GM12872 (cell line): Measurements from ENCODE around the gene CDK11B.

Experiments
- TF ChIP-seq, protein P1 (sequence below): IDR thresholded peaks from 3 replicates; pipeline ENCODE4 v1.5.1; 2011; ENCODE audit warnings: low read depth, mild to moderate bottlenecking, low read length, moderate library complexity; ENCODE audit not compliant: insufficient read depth

The CDK11B gene

DNA sequence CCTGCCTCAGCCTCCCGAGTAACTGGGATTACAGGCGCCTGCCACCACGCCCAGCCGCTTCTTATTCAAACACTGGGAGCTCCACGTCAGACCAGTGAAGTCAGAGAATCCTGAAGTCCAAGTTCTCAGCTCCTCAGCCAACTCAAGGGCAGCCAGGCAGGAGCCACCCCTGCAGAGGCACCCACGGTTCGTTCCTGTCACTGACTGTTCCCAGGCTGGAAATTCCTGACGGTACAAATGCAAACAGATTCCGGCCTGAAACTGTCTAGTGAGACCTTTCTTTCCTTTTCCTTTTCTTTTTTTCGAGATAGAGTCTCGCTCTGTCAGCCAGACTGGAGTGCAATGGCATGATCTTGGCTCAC lies 22.1 kb upstream of the CDK11B start:
- TF ChIP-seq, protein P1, sequence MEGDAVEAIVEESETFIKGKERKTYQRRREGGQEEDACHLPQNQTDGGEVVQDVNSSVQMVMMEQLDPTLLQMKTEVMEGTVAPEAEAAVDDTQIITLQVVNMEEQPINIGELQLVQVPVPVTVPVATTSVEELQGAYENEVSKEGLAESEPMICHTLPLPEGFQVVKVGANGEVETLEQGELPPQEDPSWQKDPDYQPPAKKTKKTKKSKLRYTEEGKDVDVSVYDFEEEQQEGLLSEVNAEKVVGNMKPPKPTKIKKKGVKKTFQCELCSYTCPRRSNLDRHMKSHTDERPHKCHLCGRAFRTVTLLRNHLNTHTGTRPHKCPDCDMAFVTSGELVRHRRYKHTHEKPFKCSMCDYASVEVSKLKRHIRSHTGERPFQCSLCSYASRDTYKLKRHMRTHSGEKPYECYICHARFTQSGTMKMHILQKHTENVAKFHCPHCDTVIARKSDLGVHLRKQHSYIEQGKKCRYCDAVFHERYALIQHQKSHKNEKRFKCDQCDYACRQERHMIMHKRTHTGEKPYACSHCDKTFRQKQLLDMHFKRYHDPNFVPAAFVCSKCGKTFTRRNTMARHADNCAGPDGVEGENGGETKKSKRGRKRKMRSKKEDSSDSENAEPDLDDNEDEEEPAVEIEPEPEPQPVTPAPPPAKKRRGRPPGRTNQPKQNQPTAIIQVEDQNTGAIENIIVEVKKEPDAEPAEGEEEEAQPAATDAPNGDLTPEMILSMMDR = no peak

DNA sequence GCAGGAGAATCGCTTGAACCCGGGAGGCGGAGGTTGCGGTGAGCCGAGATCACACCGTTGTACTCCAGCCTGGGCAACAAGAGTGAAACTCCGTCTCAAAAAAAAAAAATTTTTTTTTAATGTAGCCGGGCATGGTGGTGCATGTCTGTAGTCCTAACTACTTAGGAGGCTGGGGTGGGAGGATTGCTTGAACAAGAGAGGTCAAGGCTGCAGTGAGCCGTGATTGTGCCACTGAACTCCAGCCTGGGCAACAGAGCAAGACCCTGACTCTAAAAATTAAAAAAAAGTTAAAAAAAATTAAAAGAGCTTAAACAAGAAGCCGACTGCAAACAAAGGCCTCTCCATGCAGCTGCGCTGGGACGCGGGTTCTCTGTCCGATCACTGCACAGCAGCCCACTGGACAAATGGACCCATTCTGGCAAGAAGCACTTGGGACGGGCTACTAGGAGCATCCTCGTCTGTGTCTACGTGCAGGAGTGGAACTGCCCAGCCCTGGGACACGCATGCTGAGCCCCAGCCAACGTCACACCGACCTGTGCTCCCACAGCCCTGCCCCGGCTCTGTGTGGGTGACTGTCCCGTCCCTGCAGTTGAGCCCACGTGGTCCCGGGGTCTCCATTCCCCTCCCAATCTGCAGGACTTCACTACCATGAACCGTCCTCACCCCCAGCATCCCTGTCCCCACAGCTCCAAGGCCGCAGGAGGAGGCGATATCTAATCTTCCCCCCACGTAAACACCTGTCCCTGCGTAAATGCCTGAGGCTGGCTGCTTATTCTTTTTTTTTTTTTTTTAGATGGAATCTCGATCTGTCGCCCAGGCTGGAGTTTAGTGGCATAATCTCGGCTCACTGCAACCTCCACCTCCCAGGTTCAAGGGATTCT lies 21.5 kb upstream of the CDK11B start:
- TF ChIP-seq, protein P1 = no peak

DNA sequence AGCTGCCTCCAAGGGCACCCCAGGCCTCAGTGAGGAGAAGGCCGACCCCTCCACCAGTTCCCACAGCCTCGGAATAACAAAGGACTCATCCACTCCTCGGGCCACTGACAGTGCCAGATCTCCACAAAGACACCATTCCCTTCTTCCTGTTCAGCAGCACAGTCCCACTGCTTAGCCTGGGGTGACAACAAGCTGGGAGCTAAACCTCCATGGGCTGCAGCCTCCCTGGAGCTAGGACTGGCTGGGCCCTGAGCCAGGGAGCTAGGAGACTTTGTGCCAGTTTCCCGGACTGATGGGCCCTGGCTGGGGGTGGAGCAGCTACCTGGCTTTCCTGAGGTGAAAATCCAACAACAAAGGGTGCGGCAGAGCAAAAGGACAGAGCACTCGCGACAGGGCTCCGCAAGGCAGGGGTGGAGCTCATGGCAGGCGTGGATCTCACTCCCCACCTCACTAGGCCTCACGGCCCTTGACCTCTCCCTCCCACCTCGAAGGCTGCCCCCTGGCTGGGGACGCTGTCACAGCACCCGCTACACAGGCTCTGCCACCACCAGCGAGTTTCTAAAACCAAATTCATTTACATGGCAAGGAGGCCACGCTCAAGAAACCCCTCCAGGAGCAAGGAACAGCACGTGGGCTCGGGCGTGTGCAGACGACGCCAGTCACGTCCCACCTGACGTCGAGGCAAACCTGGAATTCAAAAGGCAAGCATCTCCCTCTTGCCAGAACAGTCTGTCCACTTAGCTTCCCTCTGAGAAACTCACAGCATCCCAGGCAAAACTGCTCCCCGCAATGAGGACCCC lies 20.0 kb upstream of the CDK11B start:
- TF ChIP-seq, protein P1 = peak; percentile 83

DNA sequence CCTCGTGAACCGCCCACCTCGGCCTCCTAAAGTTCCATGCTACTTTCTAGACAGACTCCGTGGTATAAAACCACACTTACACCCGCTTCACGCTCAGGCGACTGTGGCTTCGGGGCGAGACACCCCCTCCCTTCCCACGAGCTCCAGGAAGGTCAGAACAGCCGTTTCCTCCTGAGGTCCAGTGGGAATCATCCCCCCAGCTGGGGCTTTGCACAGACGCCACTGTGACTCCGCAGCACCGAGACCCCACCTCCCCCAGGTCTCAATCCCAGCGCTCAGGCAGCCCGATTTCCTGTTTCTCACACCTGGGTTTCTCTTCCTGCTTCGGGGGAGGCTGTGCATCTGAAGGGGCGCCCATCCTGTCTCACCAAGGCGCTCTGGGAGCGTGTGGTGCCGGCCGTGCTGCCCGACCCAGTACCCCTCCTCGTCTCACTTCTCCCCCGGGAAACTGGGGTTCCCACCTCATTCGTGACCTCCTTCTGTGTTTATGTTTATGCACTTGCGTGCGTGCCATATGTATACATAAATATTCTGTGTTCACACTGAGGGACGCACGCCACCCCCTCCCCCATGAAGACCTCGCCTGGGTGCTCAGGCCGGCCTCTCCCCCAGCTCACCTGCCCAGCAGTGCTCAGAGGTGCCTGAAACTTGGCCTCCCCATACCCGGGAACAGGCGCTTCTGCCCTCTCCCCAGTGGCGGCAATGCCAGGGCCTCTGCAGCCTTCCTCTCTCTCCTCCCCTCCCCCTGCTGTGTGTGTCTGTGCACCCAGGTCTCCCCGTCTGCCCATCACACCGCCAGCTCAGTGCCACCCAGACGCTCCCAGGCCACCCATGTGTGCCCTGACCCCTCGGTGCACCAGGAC lies 19.1 kb upstream of the CDK11B start:
- TF ChIP-seq, protein P1 = no peak

DNA sequence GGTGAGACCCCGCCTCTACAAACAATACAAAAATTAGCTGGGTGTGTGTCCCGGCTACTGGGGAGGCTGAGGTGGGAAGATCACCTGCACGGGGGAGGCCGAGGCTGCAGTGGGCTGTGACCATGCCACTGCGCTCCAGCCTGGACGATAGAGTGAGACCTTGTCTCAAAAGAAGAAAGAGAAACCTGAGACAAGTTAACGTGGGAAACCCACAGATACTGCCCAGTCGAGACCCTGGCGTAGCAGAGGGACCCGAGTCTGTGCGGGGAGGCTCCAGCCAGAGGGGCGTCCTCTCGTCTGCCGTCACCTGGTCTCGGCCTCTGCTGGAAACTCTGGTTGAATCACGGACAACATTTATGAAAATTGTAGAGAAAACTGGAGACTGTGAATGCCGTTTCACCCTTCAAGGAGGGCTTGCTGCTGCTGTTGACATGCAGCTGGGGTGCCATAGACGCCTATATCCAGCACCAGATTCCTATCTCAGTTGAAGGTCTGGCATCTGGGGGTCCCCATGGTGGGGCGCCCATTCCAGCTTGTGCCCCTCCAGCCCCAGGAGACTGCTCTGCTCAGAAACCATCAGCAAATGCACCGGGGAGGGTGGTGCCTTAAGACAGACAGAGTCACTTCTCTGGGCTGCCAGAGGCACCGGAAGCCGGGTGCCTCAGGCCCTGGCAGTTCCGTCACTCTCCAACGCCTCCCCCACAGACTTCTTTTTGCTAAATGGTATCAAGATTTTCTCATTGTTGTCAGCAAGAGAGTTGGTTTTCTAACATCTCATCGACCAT lies 13.6 kb upstream of the CDK11B start:
- TF ChIP-seq, protein P1 = no peak

DNA sequence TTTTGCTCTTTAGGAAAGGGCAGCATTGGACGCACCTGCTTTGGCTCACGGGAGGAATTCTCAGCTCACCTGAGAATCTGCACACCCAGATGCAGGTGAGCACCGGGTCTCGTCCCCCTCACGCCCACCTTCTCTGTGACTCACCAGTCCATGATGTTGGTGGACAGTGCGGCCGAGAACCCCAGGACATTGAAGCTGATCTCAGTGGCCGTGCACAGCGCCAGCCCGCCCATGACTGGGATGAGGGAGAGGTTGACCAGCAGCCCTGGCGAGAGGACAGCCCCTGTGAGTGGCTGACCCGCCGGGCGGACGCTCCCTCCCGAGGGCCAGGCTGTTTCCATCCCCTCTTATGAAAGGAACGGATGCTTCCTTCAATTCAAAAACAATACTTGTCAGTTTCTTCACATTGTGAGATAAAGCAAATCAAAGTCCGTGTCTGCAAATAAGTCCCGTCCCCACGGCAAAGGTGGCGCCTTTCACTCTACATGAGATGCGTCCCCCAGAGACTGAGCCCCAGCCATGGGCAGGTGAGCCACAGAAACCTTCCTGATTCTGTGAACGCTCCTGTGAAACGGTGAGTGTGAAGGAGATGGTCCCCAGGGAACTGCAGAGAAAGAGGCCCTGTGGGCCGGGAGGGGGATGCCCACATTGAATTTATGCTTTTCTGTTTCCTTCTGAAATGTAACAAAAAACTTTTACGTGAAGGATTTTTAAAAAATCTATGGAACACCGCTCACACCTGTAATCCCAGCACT lies 12.7 kb upstream of the CDK11B start:
- TF ChIP-seq, protein P1 = no peak
